ENCODE measurements around the gene ACSL4.

The ACSL4 gene

DNA sequence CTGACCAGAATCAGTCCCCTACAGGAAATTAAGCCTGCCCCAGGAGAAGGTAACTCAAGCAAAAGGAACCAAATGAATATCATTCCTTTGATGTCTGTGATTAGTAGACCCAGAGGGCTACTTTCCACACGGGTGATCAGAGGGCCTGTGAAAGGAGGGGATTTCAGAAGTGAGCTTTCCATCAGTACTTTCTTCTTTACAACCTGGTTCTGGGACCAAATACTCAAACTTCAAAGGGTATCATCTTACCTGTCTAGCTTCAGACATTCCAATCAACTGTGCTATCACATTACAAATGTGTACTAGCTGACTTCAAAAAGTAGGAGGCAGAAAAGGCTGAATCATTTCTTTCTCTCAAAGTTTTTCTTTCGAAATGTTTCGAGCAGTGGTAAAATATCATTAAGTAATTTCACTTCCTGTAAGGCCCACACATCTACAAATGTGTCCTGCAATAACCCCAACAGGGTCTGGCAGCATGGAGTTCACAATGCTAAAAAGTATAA, 23.9 kb downstream of the ACSL4 start:
- Mint-ChIP-seq H3K36me3 (no peaks in the 10 kb centered on the region), H3K27ac (peak overlapping the region; percentile 86), H3K27me3 (no peaks in the 10 kb centered on the region), H3K9me3 (no peaks in the 10 kb centered on the region), H3K4me1 (peaks cover 23% of the 10 kb centered on the region), H3K4me3 (peak overlapping the region; percentile 62)
- ATAC-seq (ENCODE audit: low read depth), result peak; percentile 78
- DNase-seq (ENCODE audit: low spot score in 2 of 2), result peak in 1 of 2 donors; percentile 3

GRCh38 chrX:109707720-109708119, 25.3 kb downstream of the ACSL4 start:
- no peak for DNase-seq (ENCODE audit: low spot score in 2 of 2)
- ATAC-seq (ENCODE audit: low read depth), result peak; percentile 29
- Mint-ChIP-seq H3K4me3 (peak overlapping the region; percentile 65), H3K4me1 (peaks cover 16% of the 10 kb centered on the region), H3K9me3 (no peaks in the 10 kb centered on the region), H3K27me3 (no peaks in the 10 kb centered on the region), H3K36me3 (no peaks in the 10 kb centered on the region), H3K27ac (no peak overlapping the region)

DNA sequence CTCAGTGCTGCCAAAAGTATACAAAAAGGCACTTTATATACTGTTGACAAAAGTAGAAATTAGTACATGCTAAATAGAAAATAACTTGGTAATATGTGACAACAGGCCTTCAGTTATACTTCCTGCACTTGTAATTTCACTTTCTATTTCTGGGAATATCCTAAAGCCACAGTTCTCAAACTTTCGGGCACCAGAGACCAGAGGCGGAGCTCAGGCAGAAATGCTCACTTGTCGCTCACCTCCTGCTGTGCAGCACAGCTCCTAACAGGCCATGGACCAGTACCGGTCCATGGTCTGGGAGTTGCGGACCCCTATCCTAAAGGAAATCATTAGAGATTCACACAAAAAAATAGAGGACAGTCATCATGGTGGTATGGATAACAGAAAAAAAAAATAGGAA, 25.7 kb downstream of the ACSL4 start:
- Mint-ChIP-seq H3K36me3 (no peaks in the 10 kb centered on the region), H3K27ac (no peak overlapping the region), H3K9me3 (no peaks in the 10 kb centered on the region), H3K4me1 (peaks cover 14% of the 10 kb centered on the region), H3K27me3 (no peaks in the 10 kb centered on the region), H3K4me3 (peak overlapping the region; percentile 65)
- DNase-seq (ENCODE audit: low spot score in 2 of 2) (no peak), ATAC-seq (ENCODE audit: low read depth) (no peak)

DNA sequence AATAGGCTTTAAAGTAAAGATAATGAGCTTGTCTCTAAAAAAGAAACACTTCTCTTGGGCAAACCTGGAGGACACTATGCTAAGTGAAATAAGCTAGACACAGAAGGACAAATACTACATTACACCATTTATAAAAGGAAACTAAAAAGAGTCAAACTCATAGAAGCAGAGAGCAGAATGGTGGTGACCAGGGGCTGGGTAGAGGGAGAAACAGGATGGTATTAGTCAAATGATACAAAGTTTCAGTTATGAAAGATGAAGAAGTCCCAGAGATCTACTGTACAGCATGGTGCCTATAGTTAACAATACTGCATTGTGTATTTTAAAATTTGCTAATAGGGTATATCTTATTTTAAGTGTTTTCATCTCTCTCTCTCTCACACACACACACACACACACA, 28.5 kb downstream of the ACSL4 start:
- H3K36me3 Mint-ChIP-seq, result no peaks in the 10 kb centered on the region
- peaks cover 14% of the 10 kb centered on the region for H3K4me1 Mint-ChIP-seq
- H3K9me3 Mint-ChIP-seq, result no peaks in the 10 kb centered on the region
- H3K4me3 Mint-ChIP-seq, result no peak overlapping the region
- DNase-seq (ENCODE audit: low spot score in 2 of 2), result no peak
- H3K27ac Mint-ChIP-seq, result no peak overlapping the region
- no peaks in the 10 kb centered on the region for H3K27me3 Mint-ChIP-seq
- ATAC-seq (ENCODE audit: low read depth), result no peak

- Mint-ChIP-seq H3K27me3 (no peaks in the 10 kb centered on the region), H3K27ac (no peak overlapping the region), H3K36me3 (no peaks in the 10 kb centered on the region), H3K4me1 (no peaks in the 10 kb centered on the region), H3K4me3 (no peak overlapping the region), H3K9me3 (no peaks in the 10 kb centered on the region)
- no peak for ATAC-seq (ENCODE audit: low read depth)
- DNase-seq (ENCODE audit: low spot score in 2 of 2), result no peak
These were observed 35.2 kb downstream of the ACSL4 start for GRCh38 chrX:109697855-109698254.

DNA sequence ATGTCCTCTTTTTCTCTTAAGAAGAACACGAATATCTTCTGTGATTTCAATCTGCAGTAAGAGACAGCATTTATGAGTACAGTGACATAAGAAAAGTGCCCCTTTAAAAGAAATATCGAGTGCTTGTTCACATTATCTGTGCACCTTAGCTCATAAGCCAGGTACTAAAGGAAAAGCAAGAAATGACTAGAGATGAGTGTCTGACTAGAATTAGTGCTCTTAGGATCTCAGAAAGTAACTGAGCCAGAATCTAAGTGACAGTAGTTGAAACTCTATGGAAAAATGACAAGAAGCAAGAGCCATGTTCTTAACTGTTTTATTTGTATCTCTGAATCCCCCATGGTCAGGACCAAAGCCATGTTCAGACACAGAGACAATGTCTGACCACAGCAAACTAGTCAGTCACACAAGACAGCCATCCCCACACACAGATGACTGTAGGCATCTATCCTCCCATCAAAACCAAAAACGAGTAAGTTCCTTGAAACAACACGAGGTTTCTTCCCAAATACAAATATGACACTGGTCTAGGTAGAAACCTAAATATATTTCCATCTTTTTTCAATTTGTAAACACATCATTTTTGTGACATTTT, 36.8 kb downstream of the ACSL4 start:
- Mint-ChIP-seq H3K4me3 (no peak overlapping the region), H3K4me1 (no peaks in the 10 kb centered on the region), H3K9me3 (no peaks in the 10 kb centered on the region), H3K36me3 (no peaks in the 10 kb centered on the region), H3K27ac (peak overlapping the region; percentile 50), H3K27me3 (no peaks in the 10 kb centered on the region)
- no peak for ATAC-seq (ENCODE audit: low read depth)
- DNase-seq (ENCODE audit: low spot score in 2 of 2), result no peak

- no peak for DNase-seq (ENCODE audit: low spot score in 2 of 2)
- H3K4me1 Mint-ChIP-seq, result no peaks in the 10 kb centered on the region
- no peaks in the 10 kb centered on the region for H3K9me3 Mint-ChIP-seq
- H3K36me3 Mint-ChIP-seq, result no peaks in the 10 kb centered on the region
- H3K27me3 Mint-ChIP-seq, result no peaks in the 10 kb centered on the region
- H3K27ac Mint-ChIP-seq, result no peak overlapping the region
- ATAC-seq (ENCODE audit: low read depth), result no peak
- H3K4me3 Mint-ChIP-seq, result no peak overlapping the region
These were observed 37.4 kb downstream of the ACSL4 start for GRCh38 chrX:109695637-109696036.

DNA sequence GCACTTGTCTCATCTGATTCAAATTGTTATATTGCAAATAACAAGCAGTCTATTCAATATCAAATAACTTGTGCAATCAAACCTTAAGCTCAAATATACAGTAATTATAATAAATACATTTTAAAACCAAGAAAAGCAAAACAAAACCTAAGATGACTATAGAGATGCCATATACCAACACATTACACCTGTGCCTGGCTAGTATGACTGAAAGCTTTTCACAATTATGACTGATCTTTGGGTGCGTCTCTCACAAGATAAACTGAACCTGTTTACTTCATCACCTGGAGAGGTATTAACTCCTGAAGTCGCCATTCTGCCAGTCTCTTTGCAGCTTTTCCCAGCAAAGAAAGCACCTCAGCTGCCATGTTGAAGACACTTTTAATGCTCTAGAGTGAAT, 41.3 kb downstream of the ACSL4 start:
- Mint-ChIP-seq H3K4me3 (no peak overlapping the region), H3K4me1 (no peaks in the 10 kb centered on the region), H3K27me3 (no peaks in the 10 kb centered on the region), H3K9me3 (no peaks in the 10 kb centered on the region), H3K36me3 (no peaks in the 10 kb centered on the region), H3K27ac (no peak overlapping the region)
- ATAC-seq (ENCODE audit: low read depth) (no peak), DNase-seq (ENCODE audit: low spot score in 2 of 2) (no peak)

- no peak overlapping the region for H3K4me3 Mint-ChIP-seq
- H3K27ac Mint-ChIP-seq, result no peak overlapping the region
- H3K9me3 Mint-ChIP-seq, result no peaks in the 10 kb centered on the region
- H3K27me3 Mint-ChIP-seq, result no peaks in the 10 kb centered on the region
- ATAC-seq (ENCODE audit: low read depth) (no peak), DNase-seq (ENCODE audit: low spot score in 2 of 2) (no peak)
- H3K4me1 Mint-ChIP-seq, result no peaks in the 10 kb centered on the region
- no peaks in the 10 kb centered on the region for H3K36me3 Mint-ChIP-seq
These were observed 41.8 kb downstream of the ACSL4 start for GRCh38 chrX:109691277-109691676.

- Mint-ChIP-seq H3K27me3 (no peaks in the 10 kb centered on the region), H3K4me1 (peaks cover 3% of the 10 kb centered on the region), H3K27ac (no peak overlapping the region), H3K36me3 (peaks cover 2% of the 10 kb centered on the region), H3K4me3 (no peak overlapping the region), H3K9me3 (no peaks in the 10 kb centered on the region)
- DNase-seq (ENCODE audit: low spot score in 2 of 2), result no peak
- no peak for ATAC-seq (ENCODE audit: low read depth)
These were observed 45.2 kb downstream of the ACSL4 start for GRCh38 chrX:109687903-109688302.

DNA sequence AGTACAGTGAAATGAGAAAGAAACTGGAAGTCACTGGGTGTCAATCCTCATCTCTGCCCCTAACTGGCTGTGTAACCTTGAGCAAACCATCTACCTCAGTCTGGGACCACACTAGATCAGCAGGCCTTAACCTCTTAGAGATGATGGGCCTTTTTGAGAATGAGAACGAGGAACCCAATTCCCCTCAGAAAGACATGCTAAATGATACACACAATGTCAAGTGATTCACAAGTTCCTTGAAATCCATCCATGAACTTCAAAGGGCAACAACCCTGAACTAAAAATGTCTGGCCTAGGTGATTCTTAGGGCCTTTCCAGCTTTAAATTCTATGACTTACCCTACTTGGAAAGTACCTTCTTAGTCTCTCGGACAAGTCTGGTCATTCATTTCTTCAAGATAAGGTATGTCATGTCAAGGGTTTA, 47.4 kb downstream of the ACSL4 start:
- ATAC-seq (ENCODE audit: low read depth) (no peak), DNase-seq (ENCODE audit: low spot score in 2 of 2) (no peak)
- peaks cover 3% of the 10 kb centered on the region for H3K4me1 Mint-ChIP-seq
- H3K9me3 Mint-ChIP-seq, result no peaks in the 10 kb centered on the region
- H3K4me3 Mint-ChIP-seq, result no peak overlapping the region
- H3K27ac Mint-ChIP-seq, result peak overlapping the region; percentile 17
- no peaks in the 10 kb centered on the region for H3K27me3 Mint-ChIP-seq
- H3K36me3 Mint-ChIP-seq, result peaks cover 2% of the 10 kb centered on the region

DNA sequence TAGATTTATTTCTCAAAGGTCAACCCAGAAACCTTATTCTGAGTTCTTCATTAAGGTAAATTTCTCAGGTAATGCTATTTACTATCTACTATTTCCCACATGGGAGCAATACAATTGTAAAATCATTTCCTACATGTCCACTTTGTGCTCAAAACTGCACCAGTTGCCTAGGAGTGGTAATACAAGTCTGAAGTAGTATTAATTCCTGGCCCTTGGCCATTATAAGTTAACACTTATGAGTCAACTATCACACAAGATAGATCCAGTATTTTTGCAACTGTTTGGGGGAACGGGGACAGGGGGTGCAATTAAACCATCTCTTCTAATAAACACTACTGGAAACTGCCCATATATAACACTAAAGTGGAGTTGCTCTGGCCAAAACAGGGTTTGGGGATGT, 48.9 kb downstream of the ACSL4 start:
- peaks cover 2% of the 10 kb centered on the region for H3K36me3 Mint-ChIP-seq
- H3K27me3 Mint-ChIP-seq, result no peaks in the 10 kb centered on the region
- no peak overlapping the region for H3K27ac Mint-ChIP-seq
- ATAC-seq (ENCODE audit: low read depth), result no peak
- H3K4me1 Mint-ChIP-seq, result peaks cover 3% of the 10 kb centered on the region
- no peaks in the 10 kb centered on the region for H3K9me3 Mint-ChIP-seq
- H3K4me3 Mint-ChIP-seq, result no peak overlapping the region
- no peak for DNase-seq (ENCODE audit: low spot score in 2 of 2)

DNA sequence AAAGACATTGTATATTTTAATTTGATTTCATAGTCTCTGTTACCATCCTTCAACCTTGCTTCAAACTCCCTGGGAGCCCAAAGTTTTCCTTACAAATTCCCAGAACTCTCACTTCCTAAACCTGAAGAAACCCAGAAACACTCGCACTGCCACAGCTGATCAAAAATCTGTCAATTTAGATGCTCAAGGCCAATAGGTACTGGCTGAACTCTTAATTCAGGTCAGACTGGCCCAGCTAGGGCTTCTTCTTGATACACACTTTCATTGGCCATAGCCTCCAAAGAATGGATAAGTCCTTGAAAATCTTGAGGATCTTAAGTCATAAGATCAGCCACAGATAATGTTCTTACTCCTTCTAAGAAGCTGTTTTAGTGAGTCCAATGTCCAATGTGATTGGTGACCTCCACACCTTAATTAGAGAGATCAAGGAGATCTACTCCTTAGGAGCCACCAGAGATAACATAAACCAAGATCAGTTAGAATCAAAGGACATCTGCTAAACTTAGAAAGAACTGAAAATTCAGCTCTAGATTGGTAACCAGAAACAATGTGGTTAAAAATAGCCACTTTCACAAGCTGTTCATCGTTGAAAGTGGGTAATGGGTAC, 51.5 kb downstream of the ACSL4 start:
- Mint-ChIP-seq H3K36me3 (peaks cover 2% of the 10 kb centered on the region), H3K27ac (no peak overlapping the region)

DNA sequence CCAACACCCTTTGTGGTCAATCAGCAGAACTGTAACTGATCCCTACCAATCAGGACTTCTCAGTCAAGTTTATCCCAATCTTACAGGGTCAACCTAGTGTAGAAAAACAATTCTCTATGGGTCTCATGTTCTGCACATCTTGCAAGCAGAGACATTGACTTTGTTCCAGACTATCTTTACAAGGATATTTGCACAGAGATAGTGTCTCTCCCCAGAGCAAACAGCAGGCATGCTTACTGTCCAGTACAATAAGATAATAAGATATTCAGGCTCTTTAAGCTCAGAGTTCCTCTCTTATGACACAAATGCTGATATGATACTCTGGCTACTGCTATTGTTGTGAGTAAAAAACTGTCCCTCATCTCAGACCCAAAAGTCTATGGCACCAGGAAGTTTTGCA, 53.2 kb downstream of the ACSL4 start:
- H3K9me3 Mint-ChIP-seq, result no peaks in the 10 kb centered on the region
- H3K27ac Mint-ChIP-seq, result no peak overlapping the region
- no peaks in the 10 kb centered on the region for H3K27me3 Mint-ChIP-seq
- H3K36me3 Mint-ChIP-seq, result peaks cover 4% of the 10 kb centered on the region
- H3K4me3 Mint-ChIP-seq, result no peak overlapping the region
- DNase-seq (ENCODE audit: low spot score in 2 of 2) (no peak), ATAC-seq (ENCODE audit: low read depth) (no peak)
- H3K4me1 Mint-ChIP-seq, result no peaks in the 10 kb centered on the region

More for the DNA sequence above, 51.5 kb downstream of the ACSL4 start:
- peaks cover 3% of the 10 kb centered on the region for H3K4me1 Mint-ChIP-seq
- ATAC-seq (ENCODE audit: low read depth), result no peak
- no peaks in the 10 kb centered on the region for H3K27me3 Mint-ChIP-seq
- no peak overlapping the region for H3K4me3 Mint-ChIP-seq
- H3K9me3 Mint-ChIP-seq, result no peaks in the 10 kb centered on the region
- DNase-seq (ENCODE audit: low spot score in 2 of 2), result no peak

DNA sequence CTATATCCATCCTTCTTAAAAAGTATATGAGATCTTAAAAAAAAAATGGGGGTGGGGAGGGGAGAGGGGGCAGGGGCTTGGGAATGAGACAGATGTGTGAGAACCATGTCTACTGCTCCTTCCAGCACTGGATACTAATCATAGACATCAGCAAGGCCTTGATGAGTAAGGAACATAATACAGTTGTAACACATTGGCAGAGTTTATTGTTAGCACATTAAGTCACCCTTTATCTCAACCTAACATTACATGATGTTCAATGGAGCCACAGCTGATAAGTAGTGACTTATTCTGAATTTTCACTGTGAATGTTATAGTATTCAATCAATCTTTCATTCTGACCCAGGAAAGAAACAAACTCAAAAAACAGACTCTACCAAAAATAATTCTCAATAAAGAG, 60.8 kb downstream of the ACSL4 start:
- Mint-ChIP-seq H3K27me3 (no peaks in the 10 kb centered on the region), H3K36me3 (peaks cover 9% of the 10 kb centered on the region), H3K4me3 (no peak overlapping the region), H3K4me1 (no peaks in the 10 kb centered on the region), H3K27ac (no peak overlapping the region), H3K9me3 (no peaks in the 10 kb centered on the region)
- no peak for ATAC-seq (ENCODE audit: low read depth)
- no peak for DNase-seq (ENCODE audit: low spot score in 2 of 2)

Measured in memory B cell (primary cell).